Measurements from ENCODE around the gene MNX1. TPM values are rescaled to one million over a fixed set of nuclear protein-coding genes. Genes with fewer than 3 reads are reported as not detected.

Gene MNX1
- total and polyA plus RNA-seq, 2 donors (not counting 1 experiment from before 2014, with no cell fraction given), result not detected

- Histone ChIP-seq H4K20me1 (ENCODE audit: control insufficient read depth, extremely low read depth, insufficient read depth, low read length) (no peaks in the 10 kb centered on the region), H3K4me3 (replicated peaks in 1 of 4; ENCODE audit: control extremely low read depth in 1 of 4, insufficient read depth in 1 of 4, low read depth in 3 of 4, low read length in 4 of 4) (peak overlapping the region in 1 of 4 experiments; percentile 30), H3K9me3 (ENCODE audit: control insufficient read depth, insufficient read depth, low read depth, low read length) (no peaks in the 10 kb centered on the region), H3K27me3 (ENCODE audit: control insufficient read depth, insufficient read depth, low read length) (peaks cover 54% of the 10 kb centered on the region), H3K79me2 (ENCODE audit: control insufficient read depth, insufficient read depth, low read length) (no peaks in the 10 kb centered on the region), H2AFZ (ENCODE audit: low read length) (no peak overlapping the region), H3K4me1 (ENCODE audit: control insufficient read depth, extremely low read depth, insufficient read depth, low read length) (no peaks in the 10 kb centered on the region), H3K36me3 (ENCODE audit: control insufficient read depth, insufficient read depth, low read length) (no peaks in the 10 kb centered on the region), H3K9ac (ENCODE audit: insufficient read depth, low read length) (no peak overlapping the region), H3K4me2 (ENCODE audit: extremely low read depth, insufficient read depth, low read length) (no peak overlapping the region), H3K27ac (ENCODE audit: insufficient read depth, low read length) (no peak overlapping the region)
- no peak for DNase-seq (ENCODE audit: low read depth in 2 of 2)
- TF ChIP-seq EZH2 (IDR thresholded peaks at IDR 0.05; ENCODE audit: low read length, missing control alignments), result peak; percentile 69
- TF ChIP-seq, protein P1, sequence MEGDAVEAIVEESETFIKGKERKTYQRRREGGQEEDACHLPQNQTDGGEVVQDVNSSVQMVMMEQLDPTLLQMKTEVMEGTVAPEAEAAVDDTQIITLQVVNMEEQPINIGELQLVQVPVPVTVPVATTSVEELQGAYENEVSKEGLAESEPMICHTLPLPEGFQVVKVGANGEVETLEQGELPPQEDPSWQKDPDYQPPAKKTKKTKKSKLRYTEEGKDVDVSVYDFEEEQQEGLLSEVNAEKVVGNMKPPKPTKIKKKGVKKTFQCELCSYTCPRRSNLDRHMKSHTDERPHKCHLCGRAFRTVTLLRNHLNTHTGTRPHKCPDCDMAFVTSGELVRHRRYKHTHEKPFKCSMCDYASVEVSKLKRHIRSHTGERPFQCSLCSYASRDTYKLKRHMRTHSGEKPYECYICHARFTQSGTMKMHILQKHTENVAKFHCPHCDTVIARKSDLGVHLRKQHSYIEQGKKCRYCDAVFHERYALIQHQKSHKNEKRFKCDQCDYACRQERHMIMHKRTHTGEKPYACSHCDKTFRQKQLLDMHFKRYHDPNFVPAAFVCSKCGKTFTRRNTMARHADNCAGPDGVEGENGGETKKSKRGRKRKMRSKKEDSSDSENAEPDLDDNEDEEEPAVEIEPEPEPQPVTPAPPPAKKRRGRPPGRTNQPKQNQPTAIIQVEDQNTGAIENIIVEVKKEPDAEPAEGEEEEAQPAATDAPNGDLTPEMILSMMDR (conservative IDR thresholded peaks at IDR 0.05 in 1 of 2, IDR thresholded peaks at IDR 0.05 in 1 of 2; ENCODE audit: low read depth in 1 of 2, low read length in 2 of 2), result no peak
Measured at GRCh38 chr7:157000741-157001653, 9.5 kb downstream of the MNX1 start.

- DNase-seq (ENCODE audit: low read depth in 2 of 2), result no peak
- Histone ChIP-seq H3K9ac (ENCODE audit: insufficient read depth, low read length) (no peak overlapping the region), H4K20me1 (ENCODE audit: control insufficient read depth, extremely low read depth, insufficient read depth, low read length) (no peaks in the 10 kb centered on the region), H3K27ac (ENCODE audit: insufficient read depth, low read length) (no peak overlapping the region), H3K4me2 (ENCODE audit: extremely low read depth, insufficient read depth, low read length) (no peak overlapping the region), H2AFZ (ENCODE audit: low read length) (no peak overlapping the region), H3K9me3 (ENCODE audit: control insufficient read depth, insufficient read depth, low read depth, low read length) (no peaks in the 10 kb centered on the region), H3K4me1 (ENCODE audit: control insufficient read depth, extremely low read depth, insufficient read depth, low read length) (no peaks in the 10 kb centered on the region), H3K79me2 (ENCODE audit: control insufficient read depth, insufficient read depth, low read length) (no peaks in the 10 kb centered on the region), H3K4me3 (replicated peaks in 1 of 4; ENCODE audit: control extremely low read depth in 1 of 4, insufficient read depth in 1 of 4, low read depth in 3 of 4, low read length in 4 of 4) (peak overlapping the region in 2 of 4 experiments; percentile 39 to 40), H3K27me3 (ENCODE audit: control insufficient read depth, insufficient read depth, low read length) (peaks cover 51% of the 10 kb centered on the region), H3K36me3 (ENCODE audit: control insufficient read depth, insufficient read depth, low read length) (no peaks in the 10 kb centered on the region)
- TF ChIP-seq, protein P1 (conservative IDR thresholded peaks at IDR 0.05 in 1 of 2, IDR thresholded peaks at IDR 0.05 in 1 of 2; ENCODE audit: low read depth in 1 of 2, low read length in 2 of 2), result no peak
- TF ChIP-seq EZH2 (IDR thresholded peaks at IDR 0.05; ENCODE audit: low read length, missing control alignments), result peak; percentile 63
Measured at GRCh38 chr7:156999958-157000726, 10.3 kb downstream of the MNX1 start.

All from fibroblast of lung (primary cell).